HFF-Myc (cell line): ENCODE measurements around the gene NFILZ.

Experiments
- DNase-seq: peaks from one replicate; pipeline ENCODE4 v3.0.0-alpha.2; 2011; ENCODE audit warnings: low read depth; ENCODE audit errors: extremely low read depth
- H3K4me3 ChIP-seq: replicated peaks from 2 replicates; pipeline ENCODE4 v1.5.1; 2011; ENCODE audit warnings: low read depth, mild to moderate bottlenecking, control low read depth, low read length
- CTCF ChIP-seq: IDR thresholded peaks from 2 replicates; pipeline ENCODE4 v1.5.1; 2012; ENCODE audit warnings: mild to moderate bottlenecking, low read depth, low read length, control low read depth; ENCODE audit errors: missing control alignments

Gene NFILZ

GRCh38 chr19:8666814-8667405 is 36.5 kb downstream of the NFILZ start:
- H3K4me3 ChIP-seq: no peak overlapping the region
- DNase-seq: no peak
- no peak for TF ChIP-seq CTCF

DNA sequence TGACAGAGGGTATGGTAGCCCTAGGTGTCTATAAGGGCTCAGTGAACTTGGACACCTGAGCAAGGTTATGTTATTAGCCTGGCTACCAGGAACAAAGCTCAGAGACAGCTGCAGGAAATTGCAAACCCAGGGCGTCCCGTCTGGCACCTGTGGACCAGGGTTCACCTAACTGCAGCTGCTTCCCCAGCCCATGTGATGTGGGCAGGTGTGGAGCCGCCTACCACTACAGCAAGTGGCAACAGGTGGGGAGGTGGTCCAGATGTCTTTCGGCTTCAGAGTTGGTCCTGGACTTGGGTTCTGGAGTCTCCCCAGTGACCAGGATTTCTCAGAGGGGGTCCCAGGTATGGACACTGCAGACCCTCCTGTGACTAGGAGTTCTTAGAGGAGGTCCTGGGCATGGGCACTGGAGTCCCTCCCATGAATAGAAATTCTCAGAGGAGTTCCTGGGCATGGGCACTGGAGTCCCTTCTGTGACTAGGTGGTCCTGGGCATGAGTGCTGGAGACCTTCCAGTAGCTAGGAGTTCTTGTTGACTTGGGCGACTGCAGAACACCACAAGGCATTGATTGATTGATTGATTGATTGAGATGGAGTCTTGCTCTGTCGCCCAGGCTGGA is 43.0 kb downstream of the NFILZ start:
- no peak for TF ChIP-seq CTCF
- H3K4me3 ChIP-seq: no peak overlapping the region
- DNase-seq: no peak

- H3K4me3 ChIP-seq: no peak overlapping the region
- no peak for TF ChIP-seq CTCF
- DNase-seq: no peak
Observed at GRCh38 chr19:8675066-8675465, 44.6 kb downstream of the NFILZ start.

- H3K4me3 ChIP-seq: no peak overlapping the region
- TF ChIP-seq CTCF: no peak
- no peak for DNase-seq
Observed at GRCh38 chr19:8678244-8678807, 47.9 kb downstream of the NFILZ start.
